ACHN (cell line): ENCODE data around the gene STAG1.
"Not testable (repeated sequence)": the region's sequence is repeated elsewhere in the genome, so short reads cannot be mapped to it uniquely, and the experiment has no call there.

ENCODE experiments used
- DNase-seq: peaks from one replicate; pipeline ENCODE4 v3.0.0-alpha.2; 2015
- in situ Hi-C: cut with HindIII; loops from 2 replicates; pipeline ENCODE4 v1.10.0; 2017; ENCODE audit warnings: low sequenced_read_pairs, low pct_ligation_motif_present, low pct_unique_long_range_greater_than_20kb

The STAG1 gene

DNA sequence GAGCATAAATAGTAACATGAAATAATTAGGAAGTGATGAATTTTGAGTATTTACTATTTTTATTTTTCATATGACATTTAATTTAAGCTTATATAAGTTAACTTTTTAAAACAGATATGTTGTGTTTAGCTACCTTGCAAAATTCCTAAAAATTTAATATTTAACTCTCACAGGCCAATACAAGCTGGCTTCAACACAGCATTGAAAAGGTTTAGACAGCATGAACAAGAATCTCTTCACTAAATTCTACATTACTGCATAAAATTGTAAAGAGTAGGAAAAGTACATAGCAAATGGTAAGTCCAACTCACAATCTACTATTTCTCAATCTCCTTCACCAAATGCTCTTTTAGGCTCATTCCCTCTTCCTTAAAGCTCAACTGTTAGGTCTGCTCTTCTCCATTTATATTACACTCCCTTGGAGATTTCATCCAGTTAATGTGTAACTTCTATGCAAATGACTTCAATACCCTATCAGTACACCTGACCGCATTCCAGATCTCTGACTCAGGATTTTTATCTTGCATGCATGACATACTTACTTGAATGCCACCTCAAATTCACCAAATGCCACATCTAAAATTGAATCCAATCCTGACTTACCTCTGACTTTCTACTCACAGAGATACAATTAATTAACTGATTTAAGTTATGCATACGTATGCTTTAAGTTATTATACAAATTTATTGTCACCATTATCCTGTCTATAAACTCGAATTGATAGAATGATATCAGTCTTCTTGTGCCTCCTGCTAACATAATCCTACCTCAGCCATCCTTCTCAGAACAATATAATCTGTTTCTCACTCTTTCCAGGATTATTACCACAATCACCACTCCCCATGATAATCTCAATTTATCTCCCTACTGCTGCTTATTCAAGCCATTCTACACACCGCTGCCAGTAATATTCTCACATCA is 127.0 kb downstream of the STAG1 start:
- in situ Hi-C loops: no loop called here
- peak; percentile 90 for DNase-seq

DNA sequence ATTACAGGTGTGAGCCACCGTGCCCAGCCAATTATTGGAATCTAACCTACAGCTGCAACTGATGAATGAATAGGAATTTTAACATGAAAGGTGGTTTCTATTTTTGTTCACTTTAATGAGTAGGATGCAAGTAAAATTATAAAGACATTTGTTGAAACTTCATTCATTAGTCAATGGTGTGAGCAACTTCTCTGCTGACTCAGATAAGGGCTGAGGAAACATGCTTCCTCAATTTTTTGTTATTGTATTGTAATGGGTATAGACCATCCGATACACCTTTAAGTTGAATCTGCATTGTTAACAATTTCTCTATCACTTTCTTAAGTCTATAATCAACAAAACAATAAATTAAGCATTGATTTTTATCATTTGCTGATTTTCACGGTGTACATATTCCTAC is 127.8 kb downstream of the STAG1 start:
- DNase-seq: no peak
- in situ Hi-C loops: no loop called here

DNA sequence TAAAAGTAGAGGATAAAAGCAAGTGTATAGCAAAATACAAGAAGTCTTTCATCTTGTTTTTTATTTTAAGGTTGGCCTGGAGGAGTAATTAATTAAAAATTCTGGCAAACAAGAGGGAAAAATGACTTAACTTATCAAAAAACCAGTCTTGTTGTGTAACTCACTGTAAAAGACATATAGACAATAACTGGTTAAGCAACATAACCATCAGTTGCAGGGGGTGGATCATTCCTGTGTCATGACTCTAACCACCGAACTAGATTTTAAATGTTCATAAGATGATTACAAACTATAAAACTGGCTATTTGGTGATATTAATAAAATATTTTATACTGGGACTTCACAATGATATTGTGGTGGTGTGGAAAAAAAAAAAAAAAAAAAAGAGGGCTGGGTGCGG is 130.6 kb downstream of the STAG1 start:
- in situ Hi-C loops: no loop called here
- DNase-seq: no peak

DNA sequence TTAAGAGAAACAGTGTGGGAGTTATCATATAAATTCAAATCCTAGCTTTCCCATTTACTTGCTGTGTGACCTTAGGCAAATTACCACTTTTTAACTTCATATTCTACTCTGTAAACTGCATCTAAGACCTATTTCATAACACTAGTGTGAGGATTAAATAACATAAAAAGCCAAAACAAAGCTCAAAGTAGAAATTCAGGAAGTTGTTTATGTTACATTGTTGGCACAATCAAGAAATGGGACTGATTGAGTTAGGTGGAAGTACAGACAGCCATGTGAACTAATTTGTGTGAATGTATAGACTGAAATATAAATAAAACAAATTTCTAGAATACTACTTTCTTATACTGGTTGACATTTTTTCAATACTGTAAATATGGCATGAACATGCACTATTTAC is 131.7 kb downstream of the STAG1 start:
- in situ Hi-C loops: no loop called here
- DNase-seq: no peak

DNA sequence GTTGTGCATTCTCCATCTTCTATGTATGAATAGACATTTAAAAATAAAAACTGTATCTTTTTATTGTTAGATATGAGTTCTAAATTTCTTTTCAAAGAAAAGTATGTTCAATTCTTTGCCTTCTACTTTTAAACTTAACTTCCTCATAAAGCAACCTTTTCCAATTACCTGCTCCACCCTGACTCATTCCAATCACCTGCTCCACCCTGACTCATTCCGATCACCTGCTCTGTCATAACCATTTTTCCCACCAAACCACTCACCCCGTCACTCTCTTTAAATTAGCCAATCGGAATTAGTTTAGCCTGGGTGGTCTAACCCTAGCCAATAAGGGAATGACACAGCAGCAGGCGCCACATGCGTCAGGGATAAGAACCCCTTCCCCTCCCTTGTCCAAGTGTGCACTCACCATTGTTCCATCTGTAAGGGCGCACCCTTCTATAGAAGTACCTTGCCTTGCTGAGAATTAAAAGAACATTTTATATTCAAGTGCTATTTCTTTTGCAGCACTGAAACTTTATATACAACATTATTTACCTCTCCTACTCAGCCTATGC is 134.1 kb downstream of the STAG1 start:
- DNase-seq, in situ Hi-C loops: not testable (repeated sequence)

DNA sequence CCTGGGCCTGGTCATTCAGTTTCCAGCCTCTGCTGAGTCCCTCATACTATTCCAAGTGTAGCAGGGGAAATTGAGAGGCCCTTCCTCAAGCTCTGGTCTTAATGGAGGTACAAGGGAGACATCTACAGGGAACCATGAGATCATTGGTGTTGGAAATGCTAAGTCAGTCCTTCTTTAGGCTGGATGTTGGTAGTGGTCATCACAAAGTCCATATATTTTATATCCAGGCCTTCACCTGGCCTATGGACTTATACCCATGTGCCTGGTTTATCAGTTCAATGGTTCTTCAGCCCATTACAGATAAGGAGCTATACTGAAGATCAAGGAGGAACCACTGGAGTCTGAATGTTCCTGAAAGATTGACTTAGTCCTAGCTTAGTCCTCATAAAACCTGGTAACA is 135.0 kb downstream of the STAG1 start:
- no peak for DNase-seq
- in situ Hi-C loops: no loop called here

DNA sequence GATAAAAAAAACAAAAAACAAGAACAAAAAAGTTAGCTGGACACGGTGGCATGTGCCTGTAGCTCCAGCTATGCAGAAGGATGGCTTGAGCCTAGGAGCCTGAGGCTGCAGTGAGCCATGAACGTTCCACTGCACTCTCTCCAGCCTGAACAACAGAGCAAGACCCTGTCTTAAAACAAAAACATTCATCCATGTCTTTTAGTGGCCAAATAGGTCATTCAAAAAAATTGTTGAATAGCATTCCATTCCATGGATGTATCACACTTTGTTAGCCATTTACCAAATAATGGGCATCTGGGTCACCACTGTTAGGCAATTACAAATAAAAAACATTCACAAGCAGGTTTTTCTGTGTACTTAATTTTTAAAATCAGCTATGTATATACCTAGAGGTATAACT is 139.7 kb downstream of the STAG1 start:
- in situ Hi-C loops: no loop called here
- peak; percentile 10 for DNase-seq

DNA sequence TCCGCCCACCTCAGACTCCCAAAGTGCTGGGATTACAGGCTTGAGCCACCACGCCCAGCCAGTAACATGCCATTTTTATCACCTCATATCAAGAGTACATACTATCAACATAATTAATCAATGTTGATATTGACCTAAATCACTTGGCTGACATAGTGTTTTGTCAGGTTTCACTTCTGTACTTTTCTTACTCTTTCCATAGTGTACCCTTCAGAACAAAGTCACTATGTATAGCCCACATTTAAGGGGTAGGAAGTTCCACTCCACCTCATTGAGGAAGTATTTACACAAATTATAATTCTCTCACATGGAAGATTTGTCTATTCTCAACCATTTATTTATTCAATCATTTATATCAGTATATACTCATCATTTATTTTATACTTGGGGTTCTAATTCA is 145.2 kb downstream of the STAG1 start:
- DNase-seq: no peak
- in situ Hi-C loops: no loop called here

DNA sequence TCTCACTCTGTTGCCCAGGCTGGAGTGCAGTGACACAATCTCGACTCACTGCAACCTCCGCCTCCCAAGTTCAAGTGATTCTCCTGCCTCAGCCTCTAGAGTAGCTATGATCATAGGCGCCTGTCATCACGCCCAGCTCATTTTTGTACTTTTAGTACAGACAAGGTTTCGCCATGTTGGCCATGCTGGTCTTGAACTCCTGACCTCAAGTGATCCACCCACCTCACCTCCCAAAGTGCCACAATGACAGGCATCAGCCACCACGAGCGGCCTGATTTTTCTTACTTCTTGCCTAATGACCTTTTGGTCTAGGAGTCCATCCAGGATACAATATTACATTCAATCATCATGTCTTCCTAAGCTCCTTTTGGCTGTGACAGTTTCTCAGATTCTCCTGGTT is 146.0 kb downstream of the STAG1 start:
- DNase-seq, in situ Hi-C loops: not testable (repeated sequence)

DNA sequence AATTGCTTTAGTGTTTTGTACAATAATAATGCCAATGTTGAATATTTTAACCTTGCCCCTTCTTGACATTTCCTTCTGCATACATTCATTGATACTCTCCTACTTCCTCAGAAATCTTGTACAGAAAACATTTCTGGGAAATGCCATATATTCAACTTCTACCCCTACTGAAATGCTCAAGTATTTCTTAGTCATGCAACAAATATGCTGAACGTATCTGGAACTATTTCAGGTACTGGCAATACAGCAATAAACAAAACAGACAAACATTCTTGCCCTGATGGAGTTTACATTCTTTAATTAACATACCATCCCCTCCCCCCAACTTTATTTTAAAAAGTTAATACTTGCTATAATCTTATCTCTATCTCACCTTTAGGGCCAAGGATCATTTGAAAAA is 147.2 kb downstream of the STAG1 start:
- peak; percentile 10 for DNase-seq
- in situ Hi-C loops: no loop called here

DNA sequence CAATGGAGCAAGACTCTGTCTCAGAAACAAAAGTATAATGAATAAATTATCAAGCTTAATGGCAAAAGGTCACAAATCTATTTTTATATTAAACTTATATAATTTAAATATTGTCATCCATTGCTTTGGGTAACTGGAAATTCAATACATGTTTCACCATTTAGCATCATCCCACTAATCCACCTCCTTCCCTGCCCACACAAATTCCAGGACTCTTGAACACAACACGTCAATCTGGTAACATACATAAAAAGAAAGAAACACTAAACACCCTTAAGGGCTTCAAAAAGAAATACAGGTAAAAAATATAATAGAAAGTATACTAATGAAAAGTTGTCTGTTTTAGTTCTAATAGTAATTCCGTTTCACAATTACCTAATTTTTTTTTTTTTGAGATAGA is 149.4 kb downstream of the STAG1 start:
- DNase-seq: no peak
- in situ Hi-C loops: no loop called here

DNA sequence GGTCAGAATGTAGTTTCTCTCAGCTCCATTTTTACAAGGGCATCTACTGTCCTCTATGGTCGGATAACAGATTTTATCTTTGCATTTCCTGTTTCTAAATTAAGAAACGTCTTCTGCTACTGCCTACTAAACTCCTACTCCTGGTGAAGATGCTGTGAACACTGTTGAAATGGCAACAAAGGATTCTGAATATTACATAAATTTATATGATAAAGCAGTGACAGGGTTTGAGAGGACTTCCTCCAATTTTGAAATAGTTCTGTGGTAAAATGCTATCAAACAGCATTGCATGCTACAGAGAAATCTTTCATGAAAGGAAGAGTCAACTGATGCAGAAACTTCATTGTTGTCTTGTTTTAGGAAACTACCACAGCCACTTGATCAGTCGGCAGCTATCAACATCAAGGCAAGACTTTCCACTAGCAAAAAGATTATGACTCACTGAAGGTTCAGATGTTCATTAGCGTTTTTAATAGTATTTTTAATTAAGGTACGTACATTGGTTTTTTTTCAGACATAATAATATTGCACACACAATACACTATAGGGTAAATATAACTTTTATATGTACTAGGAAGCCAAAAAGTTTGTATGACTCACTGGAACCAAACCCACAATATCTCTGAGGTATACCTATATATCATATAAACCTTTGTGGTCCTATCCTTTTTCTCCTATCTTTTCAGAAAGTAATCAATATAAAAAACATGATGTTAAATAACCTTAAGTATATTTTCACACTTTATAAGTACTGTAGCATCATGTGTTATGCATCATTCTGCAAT is 156.1 kb downstream of the STAG1 start:
- DNase-seq: no peak
- in situ Hi-C loops: no loop called here

DNA sequence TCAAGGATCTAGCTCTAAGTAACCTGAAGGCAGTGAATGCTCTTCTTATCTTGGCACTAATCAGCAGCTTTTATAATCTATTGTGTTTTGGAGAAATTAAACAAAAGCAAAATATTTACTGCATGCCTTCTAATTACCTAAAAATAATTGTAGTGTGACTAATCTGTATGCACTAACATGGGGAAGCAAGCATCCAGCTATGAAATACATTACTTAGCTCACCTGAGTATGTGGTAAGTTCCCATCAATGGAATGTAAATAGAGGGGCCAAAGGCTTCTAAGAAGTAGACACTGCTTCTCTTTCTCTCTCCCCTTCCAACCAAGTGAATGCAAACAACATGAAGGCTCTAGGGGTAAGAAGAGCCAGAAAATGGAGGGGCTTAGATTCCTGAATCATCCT is 165.6 kb downstream of the STAG1 start:
- DNase-seq: no peak
- in situ Hi-C loops: no loop called here

DNA sequence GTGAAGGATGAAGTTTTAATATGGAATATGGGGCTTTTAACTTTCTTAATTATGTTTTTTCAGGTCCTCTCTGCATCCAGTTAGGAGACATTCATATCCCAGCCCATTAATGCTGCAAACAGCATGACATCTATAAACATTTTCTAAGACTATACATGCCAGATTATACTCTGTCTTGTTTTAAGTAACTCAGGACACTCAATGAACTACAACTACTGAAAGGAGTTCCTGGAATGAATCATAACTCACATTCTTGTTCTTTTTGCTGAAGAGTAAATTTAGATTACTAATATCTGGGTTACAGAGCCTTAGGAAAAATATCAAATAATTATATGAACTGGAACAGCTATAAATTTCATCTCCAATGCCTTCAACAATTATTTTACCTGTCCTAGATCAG is 167.4 kb downstream of the STAG1 start:
- DNase-seq: no peak
- in situ Hi-C loops: no loop called here

DNA sequence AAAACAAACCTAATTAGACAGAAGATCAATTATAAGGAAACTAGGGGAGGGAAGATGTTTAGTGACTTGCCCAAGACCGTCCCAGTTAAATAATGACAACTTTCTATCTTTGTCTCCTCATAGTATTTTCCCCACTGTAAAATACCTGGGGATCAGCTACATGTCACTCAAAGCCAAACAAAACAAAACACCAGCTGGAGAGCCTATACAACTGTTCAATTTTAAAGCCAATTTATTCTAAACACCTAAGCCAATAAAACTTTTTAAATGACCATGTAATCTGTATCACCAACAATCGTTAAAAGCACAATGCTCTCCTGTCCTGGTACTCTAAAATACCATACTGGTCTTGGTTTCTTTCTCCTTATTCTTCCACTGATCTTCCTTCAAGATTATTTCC is 168.4 kb downstream of the STAG1 start:
- DNase-seq: no peak
- in situ Hi-C loops: no loop called here

DNA sequence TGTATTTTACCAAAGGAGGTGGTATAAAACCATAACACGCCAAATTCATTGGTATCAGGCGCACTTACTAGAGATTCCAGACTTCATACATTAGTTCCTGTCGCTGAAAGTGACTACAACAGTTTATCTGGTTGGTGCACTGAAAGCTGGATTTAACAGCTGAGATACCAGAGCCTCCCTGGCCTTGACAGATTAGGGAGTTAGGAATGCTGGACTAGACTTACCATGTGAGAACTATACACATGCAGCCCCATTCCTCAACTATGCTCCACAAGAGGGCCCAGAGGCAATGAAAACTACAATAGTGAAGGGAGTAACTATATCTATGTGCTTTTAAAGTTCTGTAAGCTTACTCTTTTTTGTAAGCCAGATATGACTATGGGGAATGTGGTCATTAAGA is 174.4 kb downstream of the STAG1 start:
- in situ Hi-C loops: no loop called here
- no peak for DNase-seq

DNA sequence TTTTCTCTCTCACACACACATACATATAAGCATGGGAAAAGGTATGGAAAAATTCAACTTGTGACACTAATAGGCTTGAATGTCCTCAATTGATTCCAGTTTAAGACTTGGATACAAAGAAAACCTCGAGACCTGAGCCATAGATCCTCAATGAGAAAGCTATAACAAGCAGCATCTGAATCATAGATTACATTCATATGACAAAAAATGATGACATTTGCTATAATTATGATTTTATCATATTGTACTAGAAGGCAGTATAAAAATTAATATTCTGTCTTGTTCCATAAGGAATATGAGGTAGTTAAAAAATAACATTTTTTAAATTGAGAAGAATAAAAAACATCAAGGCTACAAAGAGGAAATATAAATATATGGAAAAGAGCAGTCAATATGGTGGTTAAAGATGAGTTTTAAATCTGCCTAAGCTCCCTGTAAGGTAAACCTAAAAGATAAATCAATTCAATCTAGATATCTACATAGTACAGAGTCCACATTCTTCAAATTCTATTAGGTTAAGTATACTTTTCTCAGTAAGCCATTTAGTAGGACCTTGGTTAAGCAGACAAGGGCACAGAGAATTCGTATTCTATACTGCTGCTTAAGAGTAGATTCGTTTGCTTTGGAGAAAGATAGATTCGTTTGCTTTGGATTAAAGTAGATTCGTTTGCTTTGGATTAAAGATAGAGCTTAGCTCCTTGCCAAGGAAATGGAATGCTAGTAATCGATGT is 175.7 kb downstream of the STAG1 start:
- in situ Hi-C loops: no loop called here
- no peak for DNase-seq

DNA sequence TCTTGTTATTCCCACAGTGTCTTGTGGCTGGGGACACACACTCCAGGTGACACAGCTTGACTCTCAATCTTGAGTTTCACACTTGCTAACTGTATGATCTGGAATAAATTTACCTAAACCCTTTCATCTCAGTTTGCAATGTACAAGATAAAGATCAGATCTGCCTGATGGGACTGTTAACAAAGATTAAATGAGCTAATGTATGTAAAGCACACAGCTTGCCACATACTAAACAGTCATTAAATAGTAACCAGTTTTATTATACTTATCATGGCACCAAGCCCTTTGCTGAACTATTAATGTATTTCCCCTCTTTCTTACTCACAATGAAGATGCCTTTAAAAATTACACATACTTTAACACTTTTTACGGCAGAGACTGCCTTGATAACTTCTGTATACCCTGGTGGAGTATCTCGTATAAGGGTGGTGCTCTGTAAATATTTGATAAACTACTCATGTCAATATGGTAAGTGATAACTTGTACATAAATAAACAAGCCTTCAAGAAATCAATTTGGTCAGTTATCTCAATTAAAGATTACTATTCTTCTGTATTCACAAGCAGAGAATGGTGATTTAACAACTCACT is 184.5 kb downstream of the STAG1 start:
- in situ Hi-C loops: no loop called here
- DNase-seq: no peak

DNA sequence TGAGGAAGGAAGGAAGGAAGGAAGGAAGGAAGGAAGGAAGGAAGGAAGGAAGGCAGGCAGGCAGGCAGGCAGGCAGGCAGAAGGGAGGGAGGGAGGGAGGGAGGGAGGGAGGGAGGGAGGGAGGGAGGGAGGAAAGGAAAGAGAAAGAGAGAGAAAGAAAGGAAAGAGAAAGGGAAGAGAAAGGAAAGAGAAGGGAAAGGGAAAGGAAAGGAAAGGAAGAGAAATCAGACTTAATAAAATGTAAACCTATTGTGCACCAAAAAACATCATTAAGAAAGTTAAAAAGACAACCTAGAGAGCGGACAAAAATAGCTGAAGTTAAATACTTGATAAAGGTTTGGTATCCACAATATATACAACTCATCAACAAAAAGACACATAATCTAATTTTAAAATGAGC is 187.2 kb downstream of the STAG1 start:
- in situ Hi-C loops, DNase-seq: not testable (repeated sequence)
